Esophagus mucosa (tissue), 1 donor: ENCODE results near the gene SPRR2E. TPM values are rescaled to one million over a fixed set of nuclear protein-coding genes. Genes with fewer than 3 reads are reported as not detected.
"Not testable (repeated sequence)": the region's sequence is repeated elsewhere in the genome, so short reads cannot be mapped to it uniquely, and the experiment has no call there.

ENCODE experiments used
- ATAC-seq: fragments of 200-7000 bp; cut with Tn5 transposase; one replicate; pipeline ENCODE4 v1.9.1; 2020
- total RNA-seq: library from RNA; stranded (reverse); gene quantifications from one replicate; pipeline ENCODE4 v1.2.4, GENCODE V29; 2023
- donor health status: DM: yes; HTN: yes; CAD: no.

SPRR2E gene
- 1,779 TPM for total RNA-seq

GRCh38 chr1:153094426-153094825 lies at the start of gene SPRR2E:
TSS of gene SPRR2E (minus strand) at chr1:153094526. CDS start at chr1:153093751, 775 bp downstream.
- ATAC-seq = peak; percentile 82

GRCh38 chr1:153141377-153141776 lies 47.1 kb upstream of the SPRR2E start:
- ATAC-seq = peak; percentile 98

- ATAC-seq = no peak
Measured at GRCh38 chr1:153140484-153140883, 46.2 kb upstream of the SPRR2E start.

GRCh38 chr1:153133743-153134142 lies 39.4 kb upstream of the SPRR2E start:
- ATAC-seq = peak; percentile 52

- peak; percentile 35 for ATAC-seq
Measured at GRCh38 chr1:153133267-153133666, 38.9 kb upstream of the SPRR2E start.

GRCh38 chr1:153128688-153129087 lies 34.4 kb upstream of the SPRR2E start:
- ATAC-seq = not testable (repeated sequence)

GRCh38 chr1:153127296-153127695 lies 33.0 kb upstream of the SPRR2E start:
- no peak for ATAC-seq

GRCh38 chr1:153125536-153125935 lies 31.2 kb upstream of the SPRR2E start:
- ATAC-seq = no peak

- ATAC-seq = not testable (repeated sequence)
Measured at GRCh38 chr1:153123793-153124192, 29.5 kb upstream of the SPRR2E start.

GRCh38 chr1:153122831-153123421 lies 28.6 kb upstream of the SPRR2E start:
- ATAC-seq = peak; percentile 98

GRCh38 chr1:153120945-153121344 lies 26.6 kb upstream of the SPRR2E start:
- no peak for ATAC-seq

- ATAC-seq = no peak
Measured at GRCh38 chr1:153119491-153119971, 25.2 kb upstream of the SPRR2E start.

- not testable (repeated sequence) for ATAC-seq
Measured at GRCh38 chr1:153115264-153115663, 20.9 kb upstream of the SPRR2E start.

- peak; percentile 74 for ATAC-seq
Measured at GRCh38 chr1:153113416-153113815, 19.1 kb upstream of the SPRR2E start, which contains the start of gene SPRR2F. TSS of gene SPRR2F (minus strand) at chr1:153113516. CDS start at chr1:153112733, 783 bp downstream.

GRCh38 chr1:153112454-153112853 lies 18.1 kb upstream of the SPRR2E start:
- ATAC-seq = not testable (repeated sequence)

GRCh38 chr1:153100245-153100644 lies 5.9 kb upstream of the SPRR2E start:
- peak; percentile 98 for ATAC-seq

- no peak for ATAC-seq
Measured at GRCh38 chr1:153099461-153100045, 5.2 kb upstream of the SPRR2E start.

GRCh38 chr1:153095764-153096163 lies 1.4 kb upstream of the SPRR2E start:
- ATAC-seq = no peak

GRCh38 chr1:153087652-153088051 lies 6.7 kb downstream of the SPRR2E start:
- no peak for ATAC-seq

- ATAC-seq = peak; percentile 74
Measured at GRCh38 chr1:153081736-153082135, 12.6 kb downstream of the SPRR2E start.

GRCh38 chr1:153072806-153073726 lies 21.3 kb downstream of the SPRR2E start:
- no peak for ATAC-seq

GRCh38 chr1:153071511-153071910 lies 22.8 kb downstream of the SPRR2E start, which contains the start of gene SPRR2B:
TSS of gene SPRR2B (minus strand) at chr1:153071611. CDS start at chr1:153070839, 772 bp downstream.
- ATAC-seq = peak; percentile 79

- ATAC-seq = no peak
Measured at GRCh38 chr1:153070243-153070642, 24.1 kb downstream of the SPRR2E start.
